ENCODE measurements around the gene ITGA1.

Gene ITGA1

GRCh38 chr5:52773342-52773741 is 14.4 kb upstream of the ITGA1 start:
- no peak for DNase-seq

- no peak for DNase-seq
Observed at GRCh38 chr5:52774005-52774410, 13.7 kb upstream of the ITGA1 start.

- DNase-seq: no peak
Observed at GRCh38 chr5:52776116-52776515, 11.6 kb upstream of the ITGA1 start.

- no peak for DNase-seq
Observed at GRCh38 chr5:52777186-52777585, 10.5 kb upstream of the ITGA1 start.

- DNase-seq: no peak
Observed at GRCh38 chr5:52778781-52779180, 8.9 kb upstream of the ITGA1 start.

- no peak for DNase-seq
Observed at GRCh38 chr5:52779213-52779612, 8.5 kb upstream of the ITGA1 start.

- no peak for DNase-seq
Observed at GRCh38 chr5:52783226-52783959, 4.3 kb upstream of the ITGA1 start.

- DNase-seq: no peak
Observed at GRCh38 chr5:52784737-52785136, 3.0 kb upstream of the ITGA1 start.

GRCh38 chr5:52786391-52786790 is 1.3 kb upstream of the ITGA1 start:
- no peak for DNase-seq

- DNase-seq: no peak
Observed at GRCh38 chr5:52786949-52787599, 642 bp upstream of the ITGA1 start.

GRCh38 chr5:52788505-52788821 is 747 bp downstream of the ITGA1 start:
- DNase-seq: no peak

GRCh38 chr5:52789378-52789777 is 1.7 kb downstream of the ITGA1 start:
- no peak for DNase-seq

- no peak for DNase-seq
Observed at GRCh38 chr5:52789851-52790250, 2.1 kb downstream of the ITGA1 start.

GRCh38 chr5:52791366-52791765 is 3.6 kb downstream of the ITGA1 start:
- no peak for DNase-seq

- DNase-seq: no peak
Observed at GRCh38 chr5:52794519-52794918, 6.8 kb downstream of the ITGA1 start.

- DNase-seq: no peak
Observed at GRCh38 chr5:52796031-52796430, 8.3 kb downstream of the ITGA1 start.

GRCh38 chr5:52796516-52797103 is 8.9 kb downstream of the ITGA1 start:
- no peak for DNase-seq

GRCh38 chr5:52798938-52799337 is 11.2 kb downstream of the ITGA1 start:
- no peak for DNase-seq

GRCh38 chr5:52799358-52799982 is 11.8 kb downstream of the ITGA1 start:
- peak in 1 of 2 donors; percentile 25 for DNase-seq

- peak; percentile 90 to 92 for DNase-seq
Observed at GRCh38 chr5:52799983-52800393, 12.3 kb downstream of the ITGA1 start.

- peak; percentile 38 to 54 for DNase-seq
Observed at GRCh38 chr5:52800394-52801213, 12.9 kb downstream of the ITGA1 start.

GRCh38 chr5:52801329-52801728 is 13.6 kb downstream of the ITGA1 start:
- DNase-seq: no peak
